SIG-M5 (cell line): Measurements from ENCODE around the gene RAB19.
"Not testable (repeated sequence)": the region's sequence is repeated elsewhere in the genome, so short reads cannot be mapped to it uniquely, and the experiment has no call there.

Experiments
- DNase-seq: peaks from one replicate; lab custom pipeline; 2025; lab: John Stamatoyannopoulos, UW

RAB19 gene

DNA sequence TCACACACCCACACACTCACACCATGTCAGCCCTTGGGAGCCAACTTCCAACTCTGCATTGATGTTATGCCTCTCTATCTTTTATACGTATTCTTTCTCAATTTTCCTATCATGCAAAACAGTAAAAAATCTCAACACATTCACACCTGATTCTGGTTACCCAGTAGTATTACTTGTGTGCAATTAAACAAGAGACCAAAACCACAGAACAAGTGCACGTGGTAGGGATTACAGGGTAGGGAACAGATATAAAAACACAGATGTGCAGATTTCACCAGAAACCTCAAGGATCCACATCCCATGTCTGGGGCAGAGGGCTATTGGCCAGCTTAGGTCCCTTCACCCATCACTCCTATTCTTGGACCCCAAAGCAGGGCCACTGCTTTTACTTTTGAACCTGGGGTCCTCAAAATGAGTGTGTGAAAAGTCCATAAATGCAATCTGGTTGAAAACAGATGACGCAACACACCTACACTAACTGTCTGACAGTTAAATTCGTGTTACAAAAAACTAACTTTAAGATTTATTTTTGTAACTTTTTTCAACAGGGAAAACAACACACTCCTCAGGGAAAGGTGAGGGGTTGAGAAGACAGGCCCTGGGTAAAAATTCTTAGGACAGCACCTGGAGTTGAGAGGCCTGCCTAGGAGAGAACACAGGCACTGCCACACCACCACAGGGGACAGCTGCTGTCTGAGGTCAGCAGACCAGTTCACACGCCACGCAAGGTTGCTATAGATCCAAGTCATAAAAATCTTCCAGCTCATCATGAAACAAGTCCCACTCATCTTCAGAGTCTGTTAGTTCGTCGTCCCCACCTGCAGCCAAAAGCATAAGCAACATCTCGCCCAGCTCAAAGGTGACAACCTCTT is 50.2 kb downstream of the RAB19 start:
- not testable (repeated sequence) for DNase-seq

DNA sequence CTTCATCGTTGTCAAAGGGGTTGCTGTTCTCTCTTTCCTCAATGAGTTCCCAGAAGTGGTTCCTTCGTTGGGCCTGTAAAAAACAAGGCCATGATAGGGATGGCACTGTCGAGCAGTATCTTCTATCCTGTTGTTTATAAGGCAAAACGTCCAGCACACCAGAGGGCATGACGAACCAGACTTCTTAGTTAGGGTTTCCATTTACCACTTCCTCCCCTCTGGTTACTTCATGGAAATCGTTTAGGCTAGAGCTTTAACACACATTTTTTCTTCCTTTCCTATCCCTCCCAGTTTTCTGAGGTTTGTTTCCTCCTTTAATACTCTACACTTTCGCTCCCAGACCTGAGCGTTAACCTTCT is 50.8 kb downstream of the RAB19 start:
- no peak for DNase-seq

DNA sequence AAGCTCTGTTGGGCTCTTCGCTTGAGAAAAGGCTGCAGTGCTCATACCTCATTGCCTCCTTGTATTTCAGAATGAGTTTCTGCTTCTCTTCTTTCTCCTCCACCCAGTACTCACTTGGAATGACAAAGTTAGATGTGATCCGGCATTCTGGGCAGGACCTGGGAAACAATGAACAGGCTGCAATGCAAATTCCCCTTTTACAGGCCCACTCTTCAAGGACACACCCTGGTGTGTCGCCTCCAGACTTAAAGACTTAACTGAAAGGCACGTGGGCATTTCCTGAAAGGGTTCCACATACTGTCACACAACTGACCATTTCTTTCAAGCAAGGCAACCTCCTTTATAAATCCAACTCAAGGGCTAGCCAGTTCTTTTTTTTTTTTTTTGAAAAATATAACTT is 51.9 kb downstream of the RAB19 start:
- no peak for DNase-seq

DNA sequence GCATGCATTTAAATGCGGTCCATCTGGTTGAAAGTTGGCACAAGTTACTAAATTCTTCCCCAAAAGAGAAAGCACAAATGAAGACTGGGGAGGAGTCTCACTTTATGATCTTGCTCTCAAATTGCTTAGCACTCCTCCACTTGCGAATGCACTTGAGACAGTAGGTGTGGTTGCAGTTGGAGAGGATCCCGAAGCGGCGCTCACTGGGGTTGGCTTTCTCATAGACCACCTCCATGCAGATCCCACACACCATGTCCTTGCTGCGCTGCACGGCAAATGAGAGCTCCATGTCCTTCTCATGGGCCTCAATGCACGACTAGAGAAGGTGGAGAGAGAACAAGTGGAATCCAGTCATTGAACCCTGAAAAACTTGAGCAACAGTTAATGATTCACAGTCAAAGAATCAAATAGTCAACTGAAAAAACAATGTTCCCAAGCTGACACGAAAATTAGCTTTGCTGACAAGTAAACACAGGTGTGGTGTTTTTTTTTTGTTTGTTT is 52.7 kb downstream of the RAB19 start:
- no peak for DNase-seq

DNA sequence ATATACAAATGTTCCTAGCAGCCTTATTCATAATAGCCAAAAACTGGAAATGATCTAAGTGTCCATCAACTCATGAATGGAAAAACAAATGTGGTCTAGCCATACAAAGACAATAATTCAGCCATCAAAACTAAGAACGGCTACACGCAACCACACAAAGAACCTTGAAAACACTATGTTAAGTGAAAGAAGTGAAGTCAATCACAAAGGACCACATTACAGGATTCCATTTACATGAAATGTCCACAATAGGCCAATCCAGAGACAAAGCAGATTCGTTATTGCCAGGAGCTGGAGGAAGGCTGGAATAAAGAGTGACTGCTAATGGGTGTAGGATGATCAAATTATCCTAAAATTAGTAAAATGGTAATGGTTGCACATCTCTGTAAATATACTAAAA is 54.3 kb downstream of the RAB19 start:
- no peak for DNase-seq

DNA sequence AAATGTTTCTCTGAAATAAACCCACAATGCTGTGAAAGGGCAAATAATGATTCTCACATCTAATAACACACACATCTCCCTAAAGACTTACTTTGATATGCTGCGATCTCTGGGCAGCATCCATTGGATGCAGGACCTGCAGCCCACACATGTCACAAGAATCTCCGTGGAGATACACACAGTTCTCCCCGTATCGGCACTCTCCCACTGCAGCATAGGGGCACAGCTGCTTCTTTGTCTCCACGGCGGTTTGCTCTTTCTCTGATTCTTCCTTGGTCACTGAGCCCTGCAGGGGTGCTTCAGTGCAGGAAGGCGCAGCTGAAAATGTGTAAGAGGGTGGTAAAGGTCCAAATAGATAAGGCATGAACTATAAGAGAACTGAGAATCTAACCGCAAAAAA is 55.1 kb downstream of the RAB19 start:
- no peak for DNase-seq

DNA sequence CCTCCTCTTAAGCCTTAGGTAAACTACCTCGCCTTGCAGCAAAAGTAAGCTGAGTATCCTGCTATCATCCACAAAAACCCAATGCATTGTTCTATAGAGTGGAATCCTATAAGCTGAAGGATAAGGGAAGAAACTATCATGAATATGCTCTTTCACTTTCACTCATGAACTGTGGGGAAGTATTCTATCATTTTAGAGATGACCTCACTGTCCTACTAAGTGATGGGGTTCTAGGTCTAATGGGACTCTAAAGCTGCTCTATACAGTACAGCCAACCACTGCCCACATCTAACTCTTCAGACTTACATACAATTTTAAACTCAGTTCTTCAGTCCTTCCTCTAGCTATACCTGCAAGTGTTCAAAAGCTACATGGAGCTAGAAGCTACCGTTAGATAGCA is 59.3 kb downstream of the RAB19 start:
- no peak for DNase-seq

DNA sequence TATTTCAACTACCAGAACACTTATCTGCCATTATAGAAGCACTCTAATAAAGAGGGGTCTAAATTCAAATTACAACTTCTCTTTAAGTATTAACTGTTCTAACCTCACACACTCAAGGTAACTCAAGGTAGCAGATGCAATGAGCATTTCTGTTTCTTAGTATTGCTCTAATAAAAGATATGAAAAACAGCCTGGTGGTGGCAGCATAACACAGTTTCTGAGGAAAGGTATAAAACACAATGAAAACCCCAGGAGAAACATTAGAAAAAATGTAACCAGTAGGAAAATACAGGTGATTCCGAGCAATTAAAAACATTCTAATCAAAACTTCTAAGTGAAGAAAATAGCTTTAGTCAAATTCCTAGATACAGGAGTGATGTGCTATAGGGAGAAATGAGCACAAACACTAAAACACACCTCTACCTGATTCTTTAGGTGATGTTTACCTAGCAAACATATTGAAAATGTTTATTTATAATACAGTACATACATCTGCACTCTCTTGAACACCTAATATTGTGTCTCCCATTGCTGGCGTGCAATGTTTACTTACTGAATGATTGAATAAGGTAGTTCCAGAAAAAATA is 72.0 kb downstream of the RAB19 start:
- DNase-seq, result no peak

DNA sequence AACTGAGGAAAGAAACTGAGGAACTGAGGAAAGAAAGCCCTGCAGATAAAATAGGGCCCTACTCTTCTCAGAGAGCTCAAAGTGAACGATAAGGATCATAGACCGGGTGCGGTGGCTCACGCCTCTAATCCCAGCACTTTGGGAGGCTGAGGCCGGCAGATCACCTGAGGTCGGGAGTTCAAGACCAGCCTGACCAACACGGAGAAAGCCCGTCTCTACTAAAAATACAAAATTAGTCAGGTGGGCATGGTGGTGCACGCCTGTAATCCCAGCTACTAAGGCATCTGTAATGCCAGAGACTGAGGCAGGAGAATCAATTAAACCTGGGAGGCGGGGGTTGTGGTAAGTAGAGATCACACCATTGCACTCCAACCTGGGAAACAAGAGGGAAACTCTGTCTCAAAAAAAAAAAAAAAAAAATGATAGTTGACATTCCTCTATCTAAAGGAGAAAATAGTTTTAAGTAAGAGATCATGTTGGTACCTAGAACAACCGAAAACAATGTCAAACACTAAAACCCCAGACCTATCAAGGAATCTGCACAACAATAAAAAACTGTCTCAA is 72.9 kb downstream of the RAB19 start:
- no peak for DNase-seq
